ENCODE results near the gene TPRN. TPM values are rescaled to one million over a fixed set of nuclear protein-coding genes. Genes with fewer than 3 reads are reported as not detected.

The TPRN gene
- total and polyA plus RNA-seq, 12 donors, result 10.2 to 31.5 (median 20.4) TPM

DNA sequence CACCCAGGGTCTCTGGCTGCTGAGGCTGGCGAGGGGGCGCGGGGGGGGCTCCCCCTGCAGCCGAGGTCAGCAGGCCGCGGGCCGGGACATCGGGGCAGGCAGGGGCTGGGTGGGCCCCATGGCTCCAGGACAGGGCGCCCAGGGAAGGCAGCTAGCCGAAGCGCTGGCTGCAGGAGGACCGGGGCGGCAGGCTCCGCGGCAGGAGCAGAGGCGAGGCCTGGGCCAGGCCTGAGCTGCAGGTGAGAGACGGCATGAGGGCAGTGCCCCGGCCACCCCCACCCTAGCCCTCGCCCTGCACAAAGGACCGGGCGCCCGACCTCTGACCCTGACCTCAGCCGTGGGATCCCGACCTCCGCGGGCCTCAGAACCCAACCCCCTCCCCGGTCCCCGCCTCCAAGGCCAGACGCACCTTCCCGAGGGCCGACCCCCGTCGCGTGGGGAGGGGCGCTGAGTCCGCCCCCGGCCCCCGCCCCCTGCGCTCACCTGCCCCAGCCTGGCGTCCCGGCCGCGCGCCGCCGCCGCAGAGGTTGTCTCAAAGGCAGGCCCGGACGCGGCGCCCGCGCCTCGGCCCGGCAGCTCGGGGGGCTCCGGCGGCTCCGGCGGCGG lies 21.1 kb upstream of the TPRN start:
- WGBS, 2 donors, result 6% methylated on average over 54 to 61 of the region's 61 CpGs
- no peak for DNase-seq

DNA sequence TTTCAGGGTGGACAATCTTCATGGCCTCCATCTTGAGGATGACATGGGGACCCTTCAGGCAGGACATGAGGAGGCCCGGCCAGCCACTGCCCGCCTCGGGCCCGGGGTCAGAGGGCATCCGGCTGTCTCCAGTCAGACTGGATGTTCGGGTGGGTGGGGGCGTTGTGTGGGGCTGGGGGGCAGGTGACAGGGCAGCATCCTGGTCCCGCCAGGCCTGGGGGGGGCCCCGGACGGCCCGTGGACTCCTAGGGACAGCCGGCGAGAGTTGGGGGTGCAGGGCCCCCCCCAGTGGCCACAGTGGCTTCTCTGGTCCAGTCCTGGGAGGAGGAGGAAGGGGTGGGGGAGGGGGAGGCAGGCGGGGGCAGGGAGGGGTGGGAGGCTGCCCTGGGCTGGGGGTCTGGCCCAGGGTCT lies 20.6 kb upstream of the TPRN start:
- TF ChIP-seq, protein P1, sequence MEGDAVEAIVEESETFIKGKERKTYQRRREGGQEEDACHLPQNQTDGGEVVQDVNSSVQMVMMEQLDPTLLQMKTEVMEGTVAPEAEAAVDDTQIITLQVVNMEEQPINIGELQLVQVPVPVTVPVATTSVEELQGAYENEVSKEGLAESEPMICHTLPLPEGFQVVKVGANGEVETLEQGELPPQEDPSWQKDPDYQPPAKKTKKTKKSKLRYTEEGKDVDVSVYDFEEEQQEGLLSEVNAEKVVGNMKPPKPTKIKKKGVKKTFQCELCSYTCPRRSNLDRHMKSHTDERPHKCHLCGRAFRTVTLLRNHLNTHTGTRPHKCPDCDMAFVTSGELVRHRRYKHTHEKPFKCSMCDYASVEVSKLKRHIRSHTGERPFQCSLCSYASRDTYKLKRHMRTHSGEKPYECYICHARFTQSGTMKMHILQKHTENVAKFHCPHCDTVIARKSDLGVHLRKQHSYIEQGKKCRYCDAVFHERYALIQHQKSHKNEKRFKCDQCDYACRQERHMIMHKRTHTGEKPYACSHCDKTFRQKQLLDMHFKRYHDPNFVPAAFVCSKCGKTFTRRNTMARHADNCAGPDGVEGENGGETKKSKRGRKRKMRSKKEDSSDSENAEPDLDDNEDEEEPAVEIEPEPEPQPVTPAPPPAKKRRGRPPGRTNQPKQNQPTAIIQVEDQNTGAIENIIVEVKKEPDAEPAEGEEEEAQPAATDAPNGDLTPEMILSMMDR (IDR thresholded peaks at IDR 0.05), result no peak
- Histone ChIP-seq H3K4me3 (peak overlapping the region in 9 of 10 donors; percentile 30 to 64 (median 51)), H3K9me3 (no peaks in the 10 kb centered on the region), H3K36me3 (peaks cover 0 to 7% (median 0%) of the 10 kb centered on the region in 9 donors), H3K27ac (peak overlapping the region in 8 of 10 donors; percentile 36 to 78 (median 62)), H3K4me1 (peaks cover 17 to 55% (median 37%) of the 10 kb centered on the region in 9 donors), H3K27me3 (peaks cover 0 to 5% (median 0%) of the 10 kb centered on the region in 7 donors)
- DNase-seq, result no peak
- 71 to 72% methylated on average over 8 to 14 of the region's 14 CpGs for WGBS, 2 donors
- no peak for ATAC-seq
- intact Hi-C loops (cut with DNase I), result loop anchor here in 2 of 10 donors (5.0 kb wide), 1 partner anchor 34 kb away; the partner anchor contains the start of genes ANAPC2 (in 2 of the 2) and SSNA1 (in 2 of the 2)

More for the DNA sequence above, 21.1 kb upstream of the TPRN start:
- peaks cover 0 to 5% (median 0%) of the 10 kb centered on the region in 7 donors for H3K27me3 ChIP-seq
- peaks cover 0 to 2% (median 0%) of the 10 kb centered on the region in 9 donors for H3K36me3 ChIP-seq
- ATAC-seq, result no peak
- peak overlapping the region in 9 of 10 donors; percentile 36 to 78 (median 62) for H3K27ac ChIP-seq
- intact Hi-C loops (cut with DNase I), result loop anchor here in 6 of 10 donors (2.0 to 5.0 kb wide), 4 partner anchors 19 to 34 kb away; partner anchors contain the start of genes ANAPC2 (in 5 of the 6), SSNA1 (in 5 of the 6), TPRN (in 1 of the 6) and TUBB4B (in 1 of the 6)
- TF ChIP-seq, protein P1 (IDR thresholded peaks at IDR 0.05), result no peak
- H3K9me3 ChIP-seq, result no peaks in the 10 kb centered on the region
- H3K4me1 ChIP-seq, result peaks cover 17 to 54% (median 37%) of the 10 kb centered on the region in 9 donors
- peak overlapping the region; percentile 18 to 64 (median 50) for H3K4me3 ChIP-seq

DNA sequence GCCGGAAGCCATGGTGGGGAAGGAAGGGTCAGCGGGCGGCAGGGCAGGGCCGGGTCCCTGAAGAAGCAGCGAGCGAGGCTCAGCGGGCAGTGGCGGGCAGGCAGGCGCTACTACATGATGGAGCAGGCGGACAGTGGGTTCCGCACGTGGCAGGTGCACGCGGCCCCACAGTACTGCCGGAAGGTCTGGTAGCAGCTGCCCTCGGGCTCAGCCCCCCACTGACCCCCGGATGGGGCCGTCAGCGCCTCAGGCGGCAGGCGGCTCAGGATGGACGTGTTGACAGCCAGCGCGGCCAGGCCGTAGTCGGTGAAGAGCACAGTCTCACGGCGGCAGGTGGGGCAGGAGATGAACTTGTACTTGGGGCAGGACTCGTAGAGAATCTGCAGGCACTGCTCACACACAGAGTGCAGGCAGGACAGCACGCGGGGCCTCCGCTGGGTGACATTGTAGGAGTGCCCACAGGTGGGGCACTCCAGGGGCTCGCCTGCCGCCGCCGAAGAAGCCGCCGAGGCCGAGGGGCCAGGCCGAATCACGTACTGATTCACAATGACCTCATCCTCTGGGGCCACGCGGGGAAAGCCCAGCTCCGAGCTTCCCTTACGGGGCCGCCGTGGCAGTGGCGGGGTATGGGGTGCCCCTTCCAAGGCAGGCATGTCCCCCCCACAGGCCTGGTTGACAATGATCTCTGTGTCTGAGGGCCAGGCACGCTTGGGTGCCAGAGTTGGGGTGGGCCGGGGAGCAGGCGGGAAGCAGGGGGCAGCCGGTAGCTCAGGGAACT lies 20.0 kb upstream of the TPRN start:
- no peak for DNase-seq
- no peak overlapping the region for H3K27ac ChIP-seq

More for the DNA sequence above, 20.0 kb upstream of the TPRN start:
- H3K27me3 ChIP-seq, result peaks cover 0 to 5% (median 0%) of the 10 kb centered on the region in 7 donors
- no peak for ATAC-seq
- H3K4me1 ChIP-seq, result peaks cover 17 to 55% (median 37%) of the 10 kb centered on the region in 9 donors
- no peaks in the 10 kb centered on the region for H3K9me3 ChIP-seq
- peaks cover 0 to 13% (median 0%) of the 10 kb centered on the region in 9 donors for H3K36me3 ChIP-seq
- intact Hi-C loops (cut with DNase I), result loop anchor here in 2 of 10 donors (5.0 kb wide), 1 partner anchor 33 kb away; the partner anchor contains the start of genes ANAPC2 (in 2 of the 2) and SSNA1 (in 2 of the 2)
- 72 to 78% methylated on average over 51 to 52 of the region's 52 CpGs for WGBS, 2 donors
- no peak overlapping the region for H3K4me3 ChIP-seq
- TF ChIP-seq, protein P1 (IDR thresholded peaks at IDR 0.05), result no peak

Data from heart right ventricle (tissue), 16 donors.